ENCODE results near the gene VWA3A. TPM values are rescaled to one million over a fixed set of nuclear protein-coding genes. Genes with fewer than 3 reads are reported as not detected.
"Not testable (repeated sequence)": the region's sequence is repeated elsewhere in the genome, so short reads cannot be mapped to it uniquely, and the experiment has no call there.

The VWA3A gene
- total RNA-seq: under 1 TPM in 1 of 5 donors, not detected in 4; 0.37 TPM
- under 1 TPM in 1 of 3 donors, not detected in 2; 0.30 TPM for polyA plus RNA-seq
- long read RNA-seq, donor 1: 0 reads
- long read RNA-seq, donor 2: 0 reads
- long read RNA-seq, donor 3: 0 reads
- long read RNA-seq, donor 4: 0 reads
- long read RNA-seq, donor 5: 0 reads
- long read RNA-seq, donor 6: 0 reads
- long read RNA-seq, donor 7: 0 reads
- long read RNA-seq, donor 8: 0 reads
- long read RNA-seq, donor 9: 0 reads
- long read RNA-seq, donor 10: 0 reads

- H3K9me3 ChIP-seq: no peaks in the 10 kb centered on the region
- intact Hi-C loops (cut with DNase I; ENCODE audit: low total_unique reads): no loop called here
- H3K4me1 ChIP-seq: peaks cover 0 to 7% (median 0%) of the 10 kb centered on the region in 4 donors
- peak in 1 of 2 donors; percentile 82 for DNase-seq
- no peak within 1 kb of the TSS for H3K4me3 ChIP-seq
- no peak for TF ChIP-seq POLR2A (IDR thresholded peaks at IDR 0.05)
- no peak for TF ChIP-seq CTCF (IDR thresholded peaks at IDR 0.05)
- no peak for TF ChIP-seq POLR2AphosphoS5 (IDR thresholded peaks at IDR 0.05)
- no peak for TF ChIP-seq EP300 (IDR thresholded peaks at IDR 0.05)
- WGBS, 5 donors: 41 to 48% (median 46%) methylated on average over 9 of the region's 9 CpGs
- H3K36me3 ChIP-seq: peaks cover 0 to 3% (median under 1%) of the 10 kb centered on the region in 4 donors
- peaks cover 0 to 20% (median 0%) of the 10 kb centered on the region in 3 donors for H3K27me3 ChIP-seq
- no peak within 1 kb of the TSS for H3K27ac ChIP-seq
Observed at GRCh38 chr16:22092143-22092933, at the start of gene VWA3A. TSS of gene VWA3A (plus strand) at chr16:22092541. CDS start at chr16:22092638, 97 bp downstream.

- H3K27ac ChIP-seq; H3K9me3 ChIP-seq; H3K36me3 ChIP-seq; intact Hi-C loops (cut with DNase I; ENCODE audit: low total_unique reads); H3K4me3 ChIP-seq; H3K4me1 ChIP-seq; DNase-seq; H3K27me3 ChIP-seq: not testable (repeated sequence)
- WGBS, 5 donors: 85 to 94% (median 91%) methylated on average over 3 of the region's 3 CpGs
Observed at GRCh38 chr16:22043882-22044281, 48.5 kb upstream of the VWA3A start.

GRCh38 chr16:22045888-22046287 is 46.5 kb upstream of the VWA3A start:
- WGBS, 5 donors: 47 to 58% (median 54%) methylated on average over 5 of the region's 5 CpGs
- H3K36me3 ChIP-seq; H3K27ac ChIP-seq; H3K9me3 ChIP-seq; H3K27me3 ChIP-seq; H3K4me1 ChIP-seq; H3K4me3 ChIP-seq; DNase-seq; intact Hi-C loops (cut with DNase I; ENCODE audit: low total_unique reads): not testable (repeated sequence)

- Histone ChIP-seq H3K36me3 (peaks cover 0 to 5% (median 2%) of the 10 kb centered on the region in 4 donors), H3K4me3 (no peak overlapping the region), H3K27me3 (no peaks in the 10 kb centered on the region), H3K27ac (no peak overlapping the region), H3K4me1 (peaks cover 0 to 12% (median 0%) of the 10 kb centered on the region in 4 donors), H3K9me3 (no peaks in the 10 kb centered on the region)
- TF ChIP-seq CTCF (IDR thresholded peaks at IDR 0.05) (no peak), POLR2AphosphoS5 (IDR thresholded peaks at IDR 0.05) (no peak), EP300 (IDR thresholded peaks at IDR 0.05) (no peak), POLR2A (IDR thresholded peaks at IDR 0.05) (no peak)
- WGBS, 5 donors: 90 to 99% (median 94%) methylated on average over 4 of the region's 4 CpGs
- intact Hi-C loops (cut with DNase I; ENCODE audit: low total_unique reads): no loop called here
- no peak for DNase-seq
Observed at GRCh38 chr16:22050963-22051362, 41.4 kb upstream of the VWA3A start.

- peaks cover 0 to 4% (median 0%) of the 10 kb centered on the region in 4 donors for H3K4me1 ChIP-seq
- H3K4me3 ChIP-seq: no peak overlapping the region
- H3K27ac ChIP-seq: no peak overlapping the region
- intact Hi-C loops (cut with DNase I; ENCODE audit: low total_unique reads): no loop called here
- no peaks in the 10 kb centered on the region for H3K9me3 ChIP-seq
- TF ChIP-seq POLR2A (IDR thresholded peaks at IDR 0.05) (no peak), EP300 (IDR thresholded peaks at IDR 0.05) (no peak), POLR2AphosphoS5 (IDR thresholded peaks at IDR 0.05) (no peak), CTCF (IDR thresholded peaks at IDR 0.05) (no peak)
- peaks cover 0 to 5% (median 2%) of the 10 kb centered on the region in 4 donors for H3K36me3 ChIP-seq
- DNase-seq: no peak
- WGBS, 5 donors: 79 to 84% (median 82%) methylated on average over 6 of the region's 6 CpGs
- H3K27me3 ChIP-seq: no peaks in the 10 kb centered on the region
Observed at GRCh38 chr16:22052980-22053379, 39.4 kb upstream of the VWA3A start.

Data from stomach (tissue), 19 donors.